HG03378 (cell line): ENCODE data around the gene HKDC1.

Source experiments
- ATAC-seq: cut with Tn5 transposase; IDR thresholded peaks from one replicate; pipeline ENCODE4 v1.9.1; 2021; ENCODE audit warnings: mild to moderate bottlenecking, moderate library complexity; ENCODE audit not compliant: unreplicated experiment

The HKDC1 gene

GRCh38 chr10:69215405-69216171 lies 4.5 kb upstream of the HKDC1 start:
- ATAC-seq, result no peak

GRCh38 chr10:69216577-69217118 lies 3.5 kb upstream of the HKDC1 start:
- ATAC-seq, result no peak

- no peak for ATAC-seq
Observed at GRCh38 chr10:69217119-69217754, 2.9 kb upstream of the HKDC1 start.

- ATAC-seq, result no peak
Observed at GRCh38 chr10:69218831-69219230, 1.3 kb upstream of the HKDC1 start.

- no peak for ATAC-seq
Observed at GRCh38 chr10:69220507-69220906, 375 bp downstream of the HKDC1 start.

GRCh38 chr10:69222157-69223027 lies 2.3 kb downstream of the HKDC1 start:
- ATAC-seq, result peak; percentile 90

- no peak for ATAC-seq
Observed at GRCh38 chr10:69223028-69223342, 2.9 kb downstream of the HKDC1 start.

- ATAC-seq, result no peak
Observed at GRCh38 chr10:69224862-69225657, 4.9 kb downstream of the HKDC1 start.

GRCh38 chr10:69225681-69226080 lies 5.5 kb downstream of the HKDC1 start:
- no peak for ATAC-seq

- ATAC-seq, result no peak
Observed at GRCh38 chr10:69226919-69227450, 6.9 kb downstream of the HKDC1 start.

- ATAC-seq, result no peak
Observed at GRCh38 chr10:69228151-69228550, 8.0 kb downstream of the HKDC1 start.

GRCh38 chr10:69229616-69229916 lies 9.4 kb downstream of the HKDC1 start:
- ATAC-seq, result no peak

- no peak for ATAC-seq
Observed at GRCh38 chr10:69230128-69230527, 10.0 kb downstream of the HKDC1 start.

- no peak for ATAC-seq
Observed at GRCh38 chr10:69232252-69232651, 12.1 kb downstream of the HKDC1 start.

- no peak for ATAC-seq
Observed at GRCh38 chr10:69232736-69233480, 12.8 kb downstream of the HKDC1 start.

- ATAC-seq, result no peak
Observed at GRCh38 chr10:69234447-69234846, 14.3 kb downstream of the HKDC1 start.

- ATAC-seq, result peak; percentile 87
Observed at GRCh38 chr10:69237528-69238159, 17.5 kb downstream of the HKDC1 start.

- no peak for ATAC-seq
Observed at GRCh38 chr10:69239136-69239535, 19.0 kb downstream of the HKDC1 start.

GRCh38 chr10:69239816-69240434 lies 19.8 kb downstream of the HKDC1 start:
- no peak for ATAC-seq
